Lower lobe of right lung (tissue), 2 donors: ENCODE results near the gene PLSCR5. TPM values are rescaled to one million over a fixed set of nuclear protein-coding genes. Genes with fewer than 3 reads are reported as not detected.
A peak's percentile ranks its signal among the peaks of the same experiment; 100 is the strongest.

Source experiments
- ATAC-seq, 2 donors: fragments of 200-7000 bp; cut with Tn5 transposase; one replicate each; pipeline ENCODE4 v1.9.1; 2020 to 2022; ENCODE audit warnings: mild to moderate bottlenecking in 2 of 2, moderate library complexity in 2 of 2
- DNase-seq: peaks from one replicate; pipeline ENCODE4 v3.0.0-alpha.2; 2020
- H3K27ac ChIP-seq: fragments of 200-600 bp; one replicate; pipeline ENCODE4 v1.8.0; 2022
- H3K27me3 ChIP-seq: fragments of 200-600 bp; one replicate; pipeline ENCODE4 v1.8.0; 2022; ENCODE audit warnings: low read depth
- H3K36me3 ChIP-seq: fragments of 200-600 bp; one replicate; pipeline ENCODE4 v1.8.0; 2022; ENCODE audit warnings: mild to moderate bottlenecking
- H3K4me1 ChIP-seq: fragments of 200-600 bp; one replicate; pipeline ENCODE4 v1.8.0; 2022
- H3K4me3 ChIP-seq: fragments of 200-600 bp; one replicate; pipeline ENCODE4 v1.8.0; 2022; ENCODE audit warnings: mild to moderate bottlenecking
- H3K9me3 ChIP-seq: fragments of 200-600 bp; one replicate; pipeline ENCODE4 v1.8.0; 2022
- intact Hi-C: fragments of 100-400 bp; cut with DNase I; formaldehyde crosslinking; loops from one replicate; pipeline ENCODE4 v1.11.0; 2022
- total RNA-seq: library from RNA; stranded (reverse); fragmentation: NEBNext Ultra II Directional; extraction: Animal tissue kit (Norgen Biotek cat#: 25700); gene quantifications from one replicate; pipeline ENCODE4 v1.2.1, GENCODE V29; 2021
- TF ChIP-seq, protein P1 (sequence below): fragments of 200-600 bp; IDR thresholded peaks from one replicate; pipeline ENCODE4 v1.8.0; 2022; ENCODE audit warnings: antibody characterized with exemption, mild to moderate bottlenecking
- donor health status: DM: no; HTN: yes; CAD: no; lungs with severe emphysema.

PLSCR5 gene
- total RNA-seq, 1 donor from 2014 or later, result not detected

DNA sequence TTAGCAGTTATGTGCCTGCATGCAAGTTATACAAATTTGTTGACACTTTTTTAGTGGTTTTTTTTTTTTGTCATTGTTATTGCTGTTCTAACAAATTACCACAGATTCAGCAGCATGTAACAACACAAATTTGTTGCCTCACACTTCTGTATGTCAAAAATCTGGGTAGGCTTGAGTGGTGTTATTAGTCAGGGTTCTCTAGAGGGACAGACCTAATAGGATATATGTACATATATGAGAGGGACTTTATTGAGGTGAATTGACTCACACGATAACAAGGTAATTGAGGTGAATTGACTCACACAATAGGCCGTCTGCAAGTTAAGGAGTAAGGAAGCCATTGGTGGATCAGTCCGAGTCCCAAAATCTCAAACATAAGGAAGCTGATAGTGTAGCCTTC lies 45.8 kb downstream of the PLSCR5 start:
- Histone ChIP-seq H3K4me3 (no peak overlapping the region), H3K9me3 (no peaks in the 10 kb centered on the region), H3K27me3 (no peaks in the 10 kb centered on the region), H3K36me3 (no peaks in the 10 kb centered on the region), H3K27ac (no peak overlapping the region), H3K4me1 (no peaks in the 10 kb centered on the region)
- TF ChIP-seq, protein P1, sequence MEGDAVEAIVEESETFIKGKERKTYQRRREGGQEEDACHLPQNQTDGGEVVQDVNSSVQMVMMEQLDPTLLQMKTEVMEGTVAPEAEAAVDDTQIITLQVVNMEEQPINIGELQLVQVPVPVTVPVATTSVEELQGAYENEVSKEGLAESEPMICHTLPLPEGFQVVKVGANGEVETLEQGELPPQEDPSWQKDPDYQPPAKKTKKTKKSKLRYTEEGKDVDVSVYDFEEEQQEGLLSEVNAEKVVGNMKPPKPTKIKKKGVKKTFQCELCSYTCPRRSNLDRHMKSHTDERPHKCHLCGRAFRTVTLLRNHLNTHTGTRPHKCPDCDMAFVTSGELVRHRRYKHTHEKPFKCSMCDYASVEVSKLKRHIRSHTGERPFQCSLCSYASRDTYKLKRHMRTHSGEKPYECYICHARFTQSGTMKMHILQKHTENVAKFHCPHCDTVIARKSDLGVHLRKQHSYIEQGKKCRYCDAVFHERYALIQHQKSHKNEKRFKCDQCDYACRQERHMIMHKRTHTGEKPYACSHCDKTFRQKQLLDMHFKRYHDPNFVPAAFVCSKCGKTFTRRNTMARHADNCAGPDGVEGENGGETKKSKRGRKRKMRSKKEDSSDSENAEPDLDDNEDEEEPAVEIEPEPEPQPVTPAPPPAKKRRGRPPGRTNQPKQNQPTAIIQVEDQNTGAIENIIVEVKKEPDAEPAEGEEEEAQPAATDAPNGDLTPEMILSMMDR, result no peak
- intact Hi-C loops, result no loop called here
- ATAC-seq (no peak), DNase-seq (no peak)

GRCh38 chr3:146558781-146559180 lies 46.4 kb downstream of the PLSCR5 start:
- intact Hi-C loops, result no loop called here
- DNase-seq (no peak), ATAC-seq (no peak)
- no peak overlapping the region for H3K27ac ChIP-seq
- no peaks in the 10 kb centered on the region for H3K4me1 ChIP-seq
- no peaks in the 10 kb centered on the region for H3K36me3 ChIP-seq
- TF ChIP-seq, protein P1, result no peak
- H3K9me3 ChIP-seq, result no peaks in the 10 kb centered on the region
- H3K4me3 ChIP-seq, result no peak overlapping the region
- H3K27me3 ChIP-seq, result no peaks in the 10 kb centered on the region

GRCh38 chr3:146557745-146558144 lies 47.4 kb downstream of the PLSCR5 start:
- no peaks in the 10 kb centered on the region for H3K9me3 ChIP-seq
- no peak overlapping the region for H3K27ac ChIP-seq
- no peak overlapping the region for H3K4me3 ChIP-seq
- peak; percentile 47 to 59 for ATAC-seq
- no peaks in the 10 kb centered on the region for H3K27me3 ChIP-seq
- no peaks in the 10 kb centered on the region for H3K36me3 ChIP-seq
- intact Hi-C loops, result no loop called here
- H3K4me1 ChIP-seq, result no peaks in the 10 kb centered on the region
- DNase-seq, result no peak
- TF ChIP-seq, protein P1, result no peak

DNA sequence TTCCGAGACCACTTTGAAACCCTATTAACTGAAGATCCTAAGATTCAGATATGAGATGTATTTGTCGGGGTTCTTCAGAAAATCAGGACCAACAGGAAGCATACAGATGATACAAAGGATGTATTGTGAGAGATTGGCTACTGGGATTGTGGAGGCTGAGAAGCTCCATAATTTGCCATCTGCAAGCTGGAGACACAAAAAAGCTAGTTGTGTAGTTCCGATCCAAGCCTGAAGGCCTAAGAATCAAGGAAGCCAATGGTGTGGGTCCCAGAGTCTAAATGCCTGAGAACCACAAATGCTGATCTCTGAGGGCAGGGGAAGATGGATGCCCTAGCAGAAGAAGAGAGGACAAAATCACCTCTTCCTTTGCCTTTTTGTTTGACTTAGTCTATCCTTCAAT lies 49.8 kb downstream of the PLSCR5 start:
- H3K4me1 ChIP-seq, result no peaks in the 10 kb centered on the region
- DNase-seq (no peak), ATAC-seq (no peak)
- no peak overlapping the region for H3K4me3 ChIP-seq
- H3K36me3 ChIP-seq, result no peaks in the 10 kb centered on the region
- no peaks in the 10 kb centered on the region for H3K27me3 ChIP-seq
- TF ChIP-seq, protein P1, result no peak
- H3K9me3 ChIP-seq, result no peaks in the 10 kb centered on the region
- H3K27ac ChIP-seq, result no peak overlapping the region
- intact Hi-C loops, result no loop called here

- TF ChIP-seq, protein P1, result no peak
- no peak overlapping the region for H3K27ac ChIP-seq
- no peak overlapping the region for H3K4me3 ChIP-seq
- no peaks in the 10 kb centered on the region for H3K9me3 ChIP-seq
- ATAC-seq (no peak), DNase-seq (no peak)
- intact Hi-C loops, result no loop called here
- H3K27me3 ChIP-seq, result no peaks in the 10 kb centered on the region
- no peaks in the 10 kb centered on the region for H3K36me3 ChIP-seq
- H3K4me1 ChIP-seq, result no peaks in the 10 kb centered on the region
Measured at GRCh38 chr3:146554151-146554760, 50.9 kb downstream of the PLSCR5 start.
